Metanephros (tissue), 1 donor: ENCODE results near the gene NPY1R. TPM values are rescaled to one million over a fixed set of nuclear protein-coding genes. Genes with fewer than 3 reads are reported as not detected.

ENCODE experiments used
- total RNA-seq: library from RNA; depleted of rRNA; stranded (reverse); fragments of >200 nt; gene quantifications from one replicate; pipeline ENCODE4 v1.2.3, GENCODE V29; 2014

The NPY1R gene
- 26.4 TPM for total RNA-seq

DNA sequence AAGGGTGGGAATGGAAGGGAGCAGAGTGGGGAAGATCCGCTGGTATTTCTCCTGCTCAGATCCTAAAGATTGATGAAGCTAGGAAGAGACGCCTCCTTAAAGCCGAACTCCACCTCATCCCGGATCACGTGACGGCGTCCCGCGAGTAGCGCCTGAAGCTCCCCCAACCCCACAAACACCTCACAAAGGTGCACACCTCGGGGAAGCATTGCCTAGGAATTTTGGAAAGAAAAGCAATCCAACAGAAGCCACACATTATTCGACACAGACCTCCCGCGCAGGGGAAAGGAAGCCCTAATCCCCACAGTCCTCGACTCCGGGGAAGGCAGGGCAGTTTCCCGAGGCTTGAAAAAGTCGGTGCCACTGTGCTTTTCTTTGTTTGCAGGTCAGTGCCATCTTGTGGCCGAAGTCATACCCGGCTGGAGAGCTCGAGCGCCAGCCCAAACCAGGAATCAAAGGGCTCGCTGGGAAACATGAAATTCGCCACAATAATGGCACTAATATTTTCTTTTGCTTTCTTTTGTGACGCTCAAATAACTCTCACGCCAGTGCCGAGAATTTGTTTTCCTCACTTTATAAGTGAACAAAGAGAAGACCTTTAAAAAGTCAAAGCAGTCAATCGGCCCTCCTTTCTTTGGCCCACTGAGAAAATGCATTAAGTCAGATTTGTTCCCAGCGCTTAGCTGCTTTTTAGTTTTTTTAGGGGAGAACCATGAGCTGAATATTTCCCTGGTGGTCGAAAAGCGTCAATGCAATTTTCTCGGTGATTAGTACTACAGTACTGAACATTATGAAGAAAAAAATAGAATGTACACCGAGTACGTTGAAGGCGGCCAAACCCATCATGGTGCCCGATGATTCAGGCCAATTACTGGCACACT lies at the start of gene NPY1R:
Gene NPY1R (minus strand): TSS at position 71 of the 881 bp plus-strand sequence. CDS start 6,042 bp downstream, outside the sequence.

DNA sequence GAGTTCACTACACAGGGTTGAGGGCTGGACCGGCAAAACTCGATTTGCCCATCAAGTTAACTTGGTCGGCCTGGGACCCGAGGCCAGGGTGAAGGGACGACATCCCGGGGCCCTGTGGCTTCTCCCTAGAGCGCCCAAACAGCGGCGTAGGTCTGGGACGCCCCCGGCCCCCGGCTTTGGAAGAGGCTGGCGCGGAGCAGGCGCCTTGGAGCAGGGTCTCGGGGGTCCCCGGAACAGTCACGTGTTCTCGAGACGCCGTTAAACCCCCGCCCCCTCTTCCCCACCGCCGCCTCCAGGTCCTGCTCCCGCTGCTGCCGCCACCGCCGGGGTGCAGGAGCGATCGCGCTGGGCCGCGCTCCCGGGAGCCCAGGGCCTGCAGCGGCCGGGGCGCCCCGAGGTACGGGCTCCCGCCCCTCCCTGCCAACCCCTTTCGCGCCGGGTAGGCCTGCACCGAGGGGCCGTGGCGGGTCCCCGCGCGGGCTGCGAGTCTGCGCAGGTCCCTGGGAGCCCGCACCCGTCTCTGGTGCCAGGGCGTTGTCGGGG lies 11.3 kb upstream of the NPY1R start, which contains the start of gene NPY5R:
Gene NPY5R (plus strand): TSS at position 289 of the 543 bp plus-strand sequence. CDS start 6,382 bp downstream, outside the sequence.

Other genes with a start within 250 kb of the NPY1R start
- gene NAF1, start 165.7 kb downstream of the NPY1R start, total RNA-seq = 24.9 TPM
- 1.6 TPM for gene NPY5R, start 11.3 kb upstream of the NPY1R start, total RNA-seq
- not detected for gene TKTL2, start 141.2 kb upstream of the NPY1R start, total RNA-seq
- gene TMA16, start 162.1 kb upstream of the NPY1R start, total RNA-seq = 20.9 TPM